HG02678 (cell line): ENCODE data around the gene CELF2.
"Not testable (repeated sequence)": the region's sequence is repeated elsewhere in the genome, so short reads cannot be mapped to it uniquely, and the experiment has no call there.

Experiments
- ATAC-seq: cut with Tn5 transposase; IDR thresholded peaks from one replicate; pipeline ENCODE4 v1.9.1; 2021; ENCODE audit warnings: mild to moderate bottlenecking, moderate library complexity; ENCODE audit not compliant: unreplicated experiment

The CELF2 gene

GRCh38 chr10:11335167-11335652, 317.5 kb downstream of the CELF2 start:
- no peak for ATAC-seq

GRCh38 chr10:11335881-11336430, 318.3 kb downstream of the CELF2 start:
- no peak for ATAC-seq

- no peak for ATAC-seq
Observed at GRCh38 chr10:11336722-11337162, 319.1 kb downstream of the CELF2 start.

GRCh38 chr10:11337516-11337915, 319.8 kb downstream of the CELF2 start:
- ATAC-seq, result no peak

GRCh38 chr10:11338160-11338844, 320.6 kb downstream of the CELF2 start:
- ATAC-seq, result no peak

GRCh38 chr10:11339013-11339412, 321.3 kb downstream of the CELF2 start:
- ATAC-seq, result no peak

- no peak for ATAC-seq
Observed at GRCh38 chr10:11339660-11340059, 322.0 kb downstream of the CELF2 start.

GRCh38 chr10:11341283-11341960, 323.8 kb downstream of the CELF2 start:
- no peak for ATAC-seq

GRCh38 chr10:11344081-11344480, 326.4 kb downstream of the CELF2 start:
- no peak for ATAC-seq

GRCh38 chr10:11344550-11344949, 326.9 kb downstream of the CELF2 start:
- no peak for ATAC-seq

GRCh38 chr10:11345224-11346054, 327.8 kb downstream of the CELF2 start:
- peak; percentile 54 for ATAC-seq

- not testable (repeated sequence) for ATAC-seq
Observed at GRCh38 chr10:11347580-11347979, 329.9 kb downstream of the CELF2 start.

GRCh38 chr10:11351801-11352200, 334.1 kb downstream of the CELF2 start:
- no peak for ATAC-seq

GRCh38 chr10:11353006-11353896, 335.6 kb downstream of the CELF2 start:
- no peak for ATAC-seq

GRCh38 chr10:11354823-11355222, 337.2 kb downstream of the CELF2 start:
- no peak for ATAC-seq

- no peak for ATAC-seq
Observed at GRCh38 chr10:11355592-11355991, 337.9 kb downstream of the CELF2 start.

GRCh38 chr10:11357439-11357838, 339.8 kb downstream of the CELF2 start:
- ATAC-seq, result no peak

GRCh38 chr10:11358011-11358410, 340.3 kb downstream of the CELF2 start:
- ATAC-seq, result no peak

GRCh38 chr10:11358923-11359575, 341.4 kb downstream of the CELF2 start:
- no peak for ATAC-seq

- no peak for ATAC-seq
Observed at GRCh38 chr10:11359869-11360268, 342.2 kb downstream of the CELF2 start.
